B cell (primary cell): ENCODE data around the gene AIM2. TPM values are rescaled to one million over a fixed set of nuclear protein-coding genes. Genes with fewer than 3 reads are reported as not detected.
A peak's percentile ranks its signal among the peaks of the same experiment; 100 is the strongest.

Experiments
- ATAC-seq: fragments of 200-7000 bp; cut with Tn5 transposase; one replicate; pipeline ENCODE4 v1.10.0; 2021; ENCODE audit warnings: low read depth, mild to moderate bottlenecking, moderate number of reproducible peaks, moderate library complexity
- CTCF ChIA-PET: fragments of 350-600 bp; sonication (Branson Sonifier 250); formaldehyde crosslinking; loops from one replicate; lab custom pipeline; 2021; ENCODE audit warnings: antibody characterized with exemption, inconsistent platforms; lab: Charles Lee
- POLR2A ChIA-PET: fragments of 350-600 bp; sonication (Branson Sonifier 250); formaldehyde crosslinking; loops from one replicate; lab custom pipeline; 2021; ENCODE audit warnings: antibody characterized with exemption; lab: Charles Lee
- DNase-seq: peaks from one replicate; pipeline ENCODE4 v3.0.0; 2013
- H2AFZ ChIP-seq: 2 replicates; pipeline ENCODE4 v1.6.1; 2012; ENCODE audit warnings: mild to moderate bottlenecking, low read depth, low read length; ENCODE audit not compliant: insufficient read depth, poor library complexity, severe bottlenecking
- H3K27ac ChIP-seq, 2 donors: 1 replicate in 1 of 2; 2 replicates in 1 of 2; pipeline ENCODE4 v1.5.1; 2012 to 2013; ENCODE audit warnings: low read length in 2 of 2, mild to moderate bottlenecking in 2 of 2, moderate library complexity in 1 of 2
- H3K27me3 ChIP-seq, 4 experiments: fragments of 200-600 bp in 1 of 4; sonication (generic) in 1 of 4; replicated peaks in 1 of 4; 1 replicate in 2 of 4; 2 replicates in 2 of 4; pipeline versions ENCODE4 v1.6.1 to v1.7.0; 2013 to 2016; ENCODE audit warnings: low read length in 3 of 4, mild to moderate bottlenecking in 2 of 4, mixed read lengths in 1 of 4, moderate library complexity in 1 of 4; ENCODE audit not compliant: insufficient read depth in 4 of 4, control insufficient read depth in 3 of 4; ENCODE audit errors: control extremely low read depth in 1 of 4
- H3K36me3 ChIP-seq, 2 experiments: replicated peaks in 1 of 2; 1 replicate in 1 of 2; 2 replicates in 1 of 2; pipeline versions ENCODE4 v1.6.1 to v1.7.1; 2013; ENCODE audit warnings: low read length in 1 of 2; ENCODE audit not compliant: insufficient read depth in 2 of 2, control insufficient read depth in 1 of 2; ENCODE audit errors: control extremely low read depth in 1 of 2, extremely low read depth in 1 of 2
- H3K4me1 ChIP-seq, 2 donors: fragments of 200-600 bp in 1 of 2; sonication (generic) in 1 of 2; 1 replicate in 1 of 2; 2 replicates in 1 of 2; pipeline versions ENCODE4 v1.5.1 to v1.6.1; 2013 to 2017; ENCODE audit warnings: low read length in 2 of 2; ENCODE audit not compliant: control insufficient read depth in 2 of 2, insufficient read depth in 2 of 2
- H3K4me2 ChIP-seq: replicated peaks from 2 replicates; pipeline ENCODE3; 2012; ENCODE audit warnings: mild to moderate bottlenecking, low read depth, low read length; ENCODE audit not compliant: poor library complexity, severe bottlenecking
- H3K4me3 ChIP-seq, 5 experiments: fragments of 200-600 bp in 1 of 5; sonication (generic) in 1 of 5; 1 replicate in 3 of 5; 2 replicates in 2 of 5; pipeline versions ENCODE4 v1.5.1 to v1.7.0; 2011 to 2016; ENCODE audit warnings: low read length in 4 of 5, mild to moderate bottlenecking in 4 of 5, low read depth in 2 of 5, control low read depth in 1 of 5, moderate library complexity in 1 of 5; ENCODE audit not compliant: insufficient read depth in 1 of 5; ENCODE audit errors: control extremely low read depth in 1 of 5, extremely low read depth in 1 of 5
- H3K79me2 ChIP-seq: fragments of 200-600 bp; sonication (generic); one replicate; pipeline ENCODE4 v1.6.0; 2016; ENCODE audit warnings: low read length; ENCODE audit not compliant: control insufficient read depth, insufficient read depth
- H3K9ac ChIP-seq: fragments of 200-600 bp; sonication (generic); 2 replicates; pipeline ENCODE4 v1.6.1; 2017; ENCODE audit warnings: mild to moderate bottlenecking, low read length, moderate library complexity
- H3K9me3 ChIP-seq, 3 donors: one replicate each; pipeline versions ENCODE4 v1.6.1 to v1.7.1; 2013; ENCODE audit warnings: low read length in 2 of 3; ENCODE audit not compliant: control insufficient read depth in 2 of 3, insufficient read depth in 1 of 3; ENCODE audit errors: control extremely low read depth in 1 of 3
- H4K20me1 ChIP-seq: 2 replicates; pipeline ENCODE4 v1.6.0; 2012; ENCODE audit warnings: mild to moderate bottlenecking, low read length; ENCODE audit not compliant: insufficient read depth, control insufficient read depth, poor library complexity, severe bottlenecking
- H3K27ac Mint-ChIP-seq: one replicate; pipeline ENCODE4 v1.8.0; 2021; ENCODE audit warnings: mixed read lengths
- H3K27me3 Mint-ChIP-seq: one replicate; pipeline ENCODE4 v1.8.0; 2021; ENCODE audit warnings: mixed read lengths
- H3K4me1 Mint-ChIP-seq: one replicate; pipeline ENCODE4 v1.8.0; 2021; ENCODE audit warnings: mixed read lengths
- H3K4me3 Mint-ChIP-seq: one replicate; pipeline ENCODE4 v1.8.0; 2021; ENCODE audit warnings: mixed read lengths
- H3K9me3 Mint-ChIP-seq: one replicate; pipeline ENCODE4 v1.8.0; 2022; ENCODE audit warnings: mixed read lengths; ENCODE audit not compliant: insufficient read depth
- CTCF ChIP-seq: fragments of 200-600 bp; IDR thresholded peaks from one replicate; pipeline ENCODE4 v1.8.0; 2022; ENCODE audit warnings: antibody characterized with exemption, mild to moderate bottlenecking
- EZH2 ChIP-seq: IDR thresholded peaks from 2 replicates; pipeline ENCODE4 v1.6.1; 2012; ENCODE audit warnings: borderline replicate concordance, low read depth, mild to moderate bottlenecking, moderate library complexity, low read length; ENCODE audit not compliant: insufficient read depth, poor library complexity, severe bottlenecking
- WGBS: methylation state at CpG from one replicate; pipeline ENCODE4 v1.1.5; 2013; ENCODE audit warnings: missing lambda C conversion rate; ENCODE audit not compliant: insufficient coverage; 5-methylcytosine and 5-hydroxymethylcytosine counted together
- intact Hi-C: fragments of 100-400 bp; cut with micrococcal nuclease; formaldehyde crosslinking; loops from one replicate; pipeline ENCODE4 v1.10.0; 2022
- polyA plus RNA-seq: library from polyadenylated mRNA; depleted of rRNA; stranded (reverse); fragments of >200 nt; gene quantifications from 2 replicates; pipeline ENCODE4 v1.2.3, GENCODE V29; 2012
- total RNA-seq, 2 donors: library from RNA; stranded (reverse); fragments of 120-200 nt in 1 of 2; gene quantifications; 1 replicate in 1 of 2; 2 replicates in 1 of 2; pipeline versions ENCODE4 v1.2.3 to v1.2.4, GENCODE V29; 2013 to 2022

AIM2 gene
- total and polyA plus RNA-seq, 2 donors (not counting 1 experiment from before 2014, with no cell fraction given): 40.4 to 68.4 TPM

GRCh38 chr1:159015440-159015909, 61.1 kb downstream of the AIM2 start:
- Histone ChIP-seq H4K20me1 (peaks cover 23% of the 10 kb centered on the region), H3K79me2 (peaks cover 92% of the 10 kb centered on the region), H3K27me3 (no peaks in the 10 kb centered on the region), H3K4me3 (peak overlapping the region in 4 of 5 experiments; percentile 7 to 100 (median 20)), H3K9ac (peak overlapping the region; percentile 29), H3K4me1 (peaks cover 47 to 52% of the 10 kb centered on the region in 2 donors), H3K27ac (peak overlapping the region; percentile 63 to 72), H3K4me2 (peak overlapping the region; percentile 85), H3K36me3 (peaks cover 7 to 61% of the 10 kb centered on the region in 2 experiments), H2AFZ (no peak overlapping the region), H3K9me3 (no peaks in the 10 kb centered on the region)
- Mint-ChIP-seq H3K27me3 (no peaks in the 10 kb centered on the region), H3K9me3 (no peaks in the 10 kb centered on the region), H3K27ac (peak overlapping the region; percentile 95), H3K4me3 (peak overlapping the region; percentile 87), H3K4me1 (peaks cover 62% of the 10 kb centered on the region)
- ATAC-seq (peak; percentile 99), DNase-seq (peak; percentile 87)
- CTCF ChIA-PET: interaction anchor here (0.9 to 2.4 kb wide), 8 partner anchors 8 to 73 kb away, joined by 3 to 15 read pairs (median 4); no protein-coding TSS in a partner anchor
- WGBS: 10% methylated on average over 2 of the region's 4 CpGs
- intact Hi-C loops: loop anchor here (1.0 to 10.0 kb wide), 6 partner anchors 9 to 731 kb away; partner anchors contain the start of genes CD1C, MNDA and OR10T2
- POLR2A ChIA-PET: interaction anchor here (0.9 to 1.1 kb wide), 3 partner anchors 19 to 53 kb away, joined by 3 to 6 read pairs (median 3); no protein-coding TSS in a partner anchor
- no peak for TF ChIP-seq CTCF
- TF ChIP-seq EZH2: no peak

- peak overlapping the region; percentile 63 to 72 for H3K27ac ChIP-seq
- ChIA-PET CTCF (interaction anchor here (1.3 to 2.4 kb wide), 2 partner anchors 13 to 57 kb away, joined by 5 to 15 read pairs; no protein-coding TSS in a partner anchor), POLR2A (interaction anchor here (1.1 kb wide), 1 partner anchor 53 kb away, joined by 6 read pairs; no protein-coding TSS in a partner anchor)
- peak overlapping the region in 1 of 5 experiments; percentile 100 for H3K4me3 ChIP-seq
- H3K9me3 ChIP-seq: no peaks in the 10 kb centered on the region
- peaks cover 23% of the 10 kb centered on the region for H4K20me1 ChIP-seq
- Mint-ChIP-seq H3K27me3 (no peaks in the 10 kb centered on the region), H3K9me3 (no peaks in the 10 kb centered on the region), H3K4me3 (peak overlapping the region; percentile 89), H3K27ac (peak overlapping the region; percentile 91), H3K4me1 (peaks cover 56% of the 10 kb centered on the region)
- no peaks in the 10 kb centered on the region for H3K27me3 ChIP-seq
- peaks cover 5 to 55% of the 10 kb centered on the region in 2 experiments for H3K36me3 ChIP-seq
- intact Hi-C loops: loop anchor here (1.0 to 10.0 kb wide), 6 partner anchors 9 to 730 kb away; partner anchors contain the start of genes CD1C, MNDA and OR10T2
- no CpG with 5 or more reads among the region's 3 CpGs for WGBS
- H3K79me2 ChIP-seq: peaks cover 92% of the 10 kb centered on the region
- no peak overlapping the region for H2AFZ ChIP-seq
- H3K4me1 ChIP-seq: peaks cover 47 to 52% of the 10 kb centered on the region in 2 donors
- no peak for DNase-seq
- peak overlapping the region; percentile 85 for H3K4me2 ChIP-seq
- no peak for TF ChIP-seq EZH2
- TF ChIP-seq CTCF: no peak
- no peak for ATAC-seq
- H3K9ac ChIP-seq: peak overlapping the region; percentile 29
Measured at GRCh38 chr1:159014851-159015250, 61.7 kb downstream of the AIM2 start.
